GM23338 (cell line): ENCODE results near the gene TBX3.

Experiments used
- CREB1 ChIP-seq: fragments of 250-450 bp; sonication (Bioruptor Pico); IDR thresholded peaks from 2 replicates; pipeline ENCODE4 v1.5.0; 2020; ENCODE audit warnings: low read depth, mild to moderate bottlenecking, moderate library complexity
- ETS1 ChIP-seq: IDR thresholded peaks from 2 replicates; pipeline ENCODE4 v1.6.1; 2016; ENCODE audit warnings: antibody characterized with exemption
- EZH2 ChIP-seq: fragments of 200-600 bp; sonication (generic); IDR thresholded peaks from one replicate; pipeline ENCODE4 v1.8.0; 2017; ENCODE audit warnings: antibody characterized with exemption, mild to moderate bottlenecking, low read depth; ENCODE audit not compliant: unreplicated experiment
- JUNB ChIP-seq: IDR thresholded peaks from one replicate; pipeline ENCODE4 v1.6.1; 2016; ENCODE audit warnings: antibody characterized with exemption; ENCODE audit not compliant: unreplicated experiment
- POLR2AphosphoS5 ChIP-seq: IDR thresholded peaks from 2 replicates; pipeline ENCODE4 v1.6.1; 2016; ENCODE audit warnings: antibody characterized with exemption, low read depth
- STAT1 ChIP-seq: IDR thresholded peaks from one replicate; pipeline ENCODE4 v1.6.1; 2016; ENCODE audit warnings: antibody characterized with exemption; ENCODE audit not compliant: unreplicated experiment
- ZNF114 ChIP-seq: fragments of 250-450 bp; sonication (Bioruptor Pico); IDR thresholded peaks from 2 replicates; pipeline ENCODE4 v1.5.0; 2020; ENCODE audit warnings: mild to moderate bottlenecking, moderate library complexity
- TF ChIP-seq, protein P1 (sequence below), 2 experiments: fragments of 200-600 bp in 1 of 2; sonication (generic) in 1 of 2; conservative IDR thresholded peaks; 2 replicates each; pipeline versions ENCODE4 v1.5.1 to v1.6.1; 2016 to 2017; ENCODE audit warnings: antibody characterized with exemption in 2 of 2, low read depth in 2 of 2, mild to moderate bottlenecking in 2 of 2, moderate library complexity in 1 of 2
- TF ChIP-seq, protein P2 (sequence below): IDR thresholded peaks from one replicate; pipeline ENCODE4 v1.6.1; 2018; ENCODE audit warnings: antibody characterized with exemption; ENCODE audit not compliant: unreplicated experiment

DNA sequence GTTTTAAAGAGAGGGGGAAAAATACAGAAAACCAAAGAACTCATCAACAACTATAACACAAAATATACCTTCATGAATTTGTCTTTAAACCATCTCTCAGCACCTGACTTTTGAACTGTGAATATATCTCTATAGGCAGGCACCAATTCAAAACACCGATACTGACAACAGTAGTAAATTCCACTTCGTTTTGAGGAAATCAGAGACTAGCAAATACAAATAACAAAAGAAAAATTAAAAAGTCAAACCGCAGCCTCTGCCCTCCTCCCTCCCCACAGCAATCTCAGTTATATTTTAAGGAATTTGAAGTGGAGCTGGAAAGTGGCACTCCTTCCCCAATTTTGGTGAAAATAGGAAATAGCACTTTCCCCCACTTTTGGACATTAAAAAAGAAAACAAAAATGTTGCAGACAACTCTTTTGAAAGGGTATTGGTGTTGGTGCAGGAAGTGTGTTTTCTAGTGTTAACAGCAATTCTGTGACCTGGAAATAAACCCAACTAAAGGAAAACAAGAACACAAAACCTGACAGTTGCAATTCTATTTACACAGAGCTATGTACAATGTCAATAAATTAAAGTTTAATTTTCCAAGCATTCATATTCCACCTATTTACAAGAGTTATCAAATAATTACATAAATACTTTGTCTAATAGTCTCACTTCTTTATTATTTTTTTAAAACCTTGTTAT is 13.5 kb downstream of the TBX3 start:
- TF ChIP-seq, protein P1, sequence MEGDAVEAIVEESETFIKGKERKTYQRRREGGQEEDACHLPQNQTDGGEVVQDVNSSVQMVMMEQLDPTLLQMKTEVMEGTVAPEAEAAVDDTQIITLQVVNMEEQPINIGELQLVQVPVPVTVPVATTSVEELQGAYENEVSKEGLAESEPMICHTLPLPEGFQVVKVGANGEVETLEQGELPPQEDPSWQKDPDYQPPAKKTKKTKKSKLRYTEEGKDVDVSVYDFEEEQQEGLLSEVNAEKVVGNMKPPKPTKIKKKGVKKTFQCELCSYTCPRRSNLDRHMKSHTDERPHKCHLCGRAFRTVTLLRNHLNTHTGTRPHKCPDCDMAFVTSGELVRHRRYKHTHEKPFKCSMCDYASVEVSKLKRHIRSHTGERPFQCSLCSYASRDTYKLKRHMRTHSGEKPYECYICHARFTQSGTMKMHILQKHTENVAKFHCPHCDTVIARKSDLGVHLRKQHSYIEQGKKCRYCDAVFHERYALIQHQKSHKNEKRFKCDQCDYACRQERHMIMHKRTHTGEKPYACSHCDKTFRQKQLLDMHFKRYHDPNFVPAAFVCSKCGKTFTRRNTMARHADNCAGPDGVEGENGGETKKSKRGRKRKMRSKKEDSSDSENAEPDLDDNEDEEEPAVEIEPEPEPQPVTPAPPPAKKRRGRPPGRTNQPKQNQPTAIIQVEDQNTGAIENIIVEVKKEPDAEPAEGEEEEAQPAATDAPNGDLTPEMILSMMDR (conservative IDR thresholded peaks at IDR 0.05; ENCODE audit: low read depth in 2 of 2): no peak
- TF ChIP-seq STAT1 (no peak), JUNB (no peak), CREB1 (CRISPR knock-in tag) (no peak), ZNF114 (no peak), EZH2 (peak; percentile 32), POLR2AphosphoS5 (no peak), ETS1 (no peak)
- TF ChIP-seq, protein P2, sequence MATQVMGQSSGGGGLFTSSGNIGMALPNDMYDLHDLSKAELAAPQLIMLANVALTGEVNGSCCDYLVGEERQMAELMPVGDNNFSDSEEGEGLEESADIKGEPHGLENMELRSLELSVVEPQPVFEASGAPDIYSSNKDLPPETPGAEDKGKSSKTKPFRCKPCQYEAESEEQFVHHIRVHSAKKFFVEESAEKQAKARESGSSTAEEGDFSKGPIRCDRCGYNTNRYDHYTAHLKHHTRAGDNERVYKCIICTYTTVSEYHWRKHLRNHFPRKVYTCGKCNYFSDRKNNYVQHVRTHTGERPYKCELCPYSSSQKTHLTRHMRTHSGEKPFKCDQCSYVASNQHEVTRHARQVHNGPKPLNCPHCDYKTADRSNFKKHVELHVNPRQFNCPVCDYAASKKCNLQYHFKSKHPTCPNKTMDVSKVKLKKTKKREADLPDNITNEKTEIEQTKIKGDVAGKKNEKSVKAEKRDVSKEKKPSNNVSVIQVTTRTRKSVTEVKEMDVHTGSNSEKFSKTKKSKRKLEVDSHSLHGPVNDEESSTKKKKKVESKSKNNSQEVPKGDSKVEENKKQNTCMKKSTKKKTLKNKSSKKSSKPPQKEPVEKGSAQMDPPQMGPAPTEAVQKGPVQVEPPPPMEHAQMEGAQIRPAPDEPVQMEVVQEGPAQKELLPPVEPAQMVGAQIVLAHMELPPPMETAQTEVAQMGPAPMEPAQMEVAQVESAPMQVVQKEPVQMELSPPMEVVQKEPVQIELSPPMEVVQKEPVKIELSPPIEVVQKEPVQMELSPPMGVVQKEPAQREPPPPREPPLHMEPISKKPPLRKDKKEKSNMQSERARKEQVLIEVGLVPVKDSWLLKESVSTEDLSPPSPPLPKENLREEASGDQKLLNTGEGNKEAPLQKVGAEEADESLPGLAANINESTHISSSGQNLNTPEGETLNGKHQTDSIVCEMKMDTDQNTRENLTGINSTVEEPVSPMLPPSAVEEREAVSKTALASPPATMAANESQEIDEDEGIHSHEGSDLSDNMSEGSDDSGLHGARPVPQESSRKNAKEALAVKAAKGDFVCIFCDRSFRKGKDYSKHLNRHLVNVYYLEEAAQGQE: no peak
